Ramos (cell line): ENCODE results near the gene KIF13A.
"Not testable (repeated sequence)": the region's sequence is repeated elsewhere in the genome, so short reads cannot be mapped to it uniquely, and the experiment has no call there.

Experiments used
- in situ Hi-C: fragments of 300-500 bp; cut with MboI; formaldehyde crosslinking; loops from one replicate; pipeline ENCODE4 v1.14.3; 2022; ENCODE audit warnings: low sequenced_read_pairs; ENCODE audit not compliant: unreplicated experiment

Gene KIF13A

DNA sequence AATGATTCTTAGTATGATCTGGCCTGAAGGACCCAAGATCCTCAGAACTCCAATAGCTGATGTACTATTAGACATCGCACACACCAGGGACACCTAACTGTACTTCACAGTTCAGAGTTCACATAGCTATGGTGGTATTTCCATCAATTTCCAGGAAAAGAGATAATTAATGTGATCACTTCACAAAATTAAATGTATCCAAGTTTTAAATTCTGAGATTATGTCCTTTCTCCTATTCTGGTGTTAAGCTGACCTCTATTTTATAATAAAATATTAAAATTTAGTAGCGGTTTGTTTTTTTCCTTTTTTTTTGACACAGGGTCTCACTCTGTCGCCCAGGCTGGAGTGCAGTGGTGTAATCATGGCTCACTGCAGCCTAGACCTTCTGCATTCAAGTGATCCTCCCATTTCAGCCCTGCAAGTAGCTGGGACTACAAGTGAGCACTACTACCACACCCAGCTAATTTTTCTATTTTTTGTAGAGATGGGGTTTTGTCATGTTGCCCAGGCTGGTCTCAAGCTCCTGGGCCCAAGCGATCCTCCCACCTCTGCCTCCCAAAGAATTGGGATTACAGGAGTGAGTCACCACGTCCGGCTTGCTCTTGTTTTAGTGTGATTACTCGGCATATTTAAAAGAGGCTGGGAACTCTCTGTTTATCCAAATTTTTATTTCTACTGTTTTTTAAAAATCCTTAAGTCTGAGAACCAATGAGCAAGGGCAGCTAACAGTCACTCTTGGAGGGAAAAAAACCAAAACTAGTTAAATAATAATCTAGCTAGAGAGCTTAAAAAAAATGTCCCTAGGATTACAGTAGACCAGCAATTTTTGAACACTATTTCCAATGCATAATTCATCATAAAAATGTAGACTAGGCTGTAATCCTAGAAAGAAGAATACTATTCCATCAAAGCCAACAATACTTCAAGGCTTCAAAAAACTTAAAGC lies 16.0 kb downstream of the KIF13A start:
- in situ Hi-C loops = no loop called here

- in situ Hi-C loops = no loop called here
These were observed 18.6 kb downstream of the KIF13A start for GRCh38 chr6:17968876-17969275.

- in situ Hi-C loops = no loop called here
These were observed 19.5 kb downstream of the KIF13A start for GRCh38 chr6:17967668-17968518.

DNA sequence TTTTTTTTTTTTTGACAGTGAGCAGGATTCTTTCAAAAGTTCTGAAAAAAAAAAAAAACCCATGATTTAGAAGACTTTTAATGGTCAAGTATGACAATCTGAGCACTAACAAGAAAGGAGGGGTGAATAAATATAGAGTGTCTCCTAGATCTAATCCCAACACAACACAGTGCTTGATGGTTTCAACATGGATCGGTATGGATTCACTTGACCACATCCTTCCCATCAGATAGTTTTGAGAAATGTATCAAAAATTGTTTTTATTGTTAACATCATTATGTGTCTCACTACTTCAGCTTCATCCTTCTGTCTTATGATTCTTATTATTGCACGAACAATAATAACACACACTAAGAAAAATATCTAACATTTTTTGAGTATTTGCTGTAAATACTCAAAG lies 21.0 kb downstream of the KIF13A start:
- in situ Hi-C loops = no loop called here

DNA sequence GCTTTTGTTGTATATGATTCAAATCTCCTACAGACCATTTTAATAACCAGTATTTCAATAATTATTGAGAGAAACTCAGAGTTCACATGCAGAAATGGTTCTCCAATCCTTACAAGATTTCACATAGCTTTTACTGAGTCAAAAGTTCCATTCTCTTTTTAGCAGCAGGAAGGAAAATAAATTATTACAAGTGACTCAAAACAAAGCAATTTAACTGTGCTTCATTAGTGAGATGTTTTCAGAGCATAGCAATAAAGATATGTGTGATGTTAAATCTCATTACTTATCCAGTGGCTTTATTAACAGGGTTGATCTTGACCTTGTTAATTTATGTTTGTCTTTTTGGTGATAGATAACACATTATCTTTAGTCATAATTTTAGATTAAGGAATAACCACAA lies 22.0 kb downstream of the KIF13A start:
- in situ Hi-C loops = no loop called here

DNA sequence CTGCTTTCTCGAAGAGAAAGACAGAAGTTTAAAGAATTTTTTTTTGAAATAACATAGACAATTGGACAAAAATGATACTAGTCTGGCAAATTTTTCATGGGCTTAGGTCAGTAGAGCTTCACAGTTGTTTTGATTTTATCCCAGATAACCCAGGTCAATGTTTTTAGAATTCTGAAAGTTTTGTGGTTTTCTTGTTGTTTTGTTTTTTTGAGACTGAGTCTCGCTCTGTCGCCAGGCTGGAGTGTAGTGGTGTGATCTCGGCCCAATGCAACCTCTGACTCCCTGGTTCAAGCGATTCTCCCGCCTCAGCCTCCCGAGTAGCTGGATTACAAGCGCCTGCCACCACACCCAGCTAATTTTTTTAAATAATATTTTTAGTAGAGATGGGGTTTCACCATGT lies 22.8 kb downstream of the KIF13A start:
- in situ Hi-C loops = no loop called here

GRCh38 chr6:17962436-17963031 lies 24.9 kb downstream of the KIF13A start:
- in situ Hi-C loops = no loop called here

- in situ Hi-C loops = no loop called here
These were observed 28.1 kb downstream of the KIF13A start for GRCh38 chr6:17959302-17959701.

GRCh38 chr6:17957904-17958620 lies 29.4 kb downstream of the KIF13A start:
- in situ Hi-C loops = no loop called here

- in situ Hi-C loops = no loop called here
These were observed 29.9 kb downstream of the KIF13A start for GRCh38 chr6:17957498-17957897.

DNA sequence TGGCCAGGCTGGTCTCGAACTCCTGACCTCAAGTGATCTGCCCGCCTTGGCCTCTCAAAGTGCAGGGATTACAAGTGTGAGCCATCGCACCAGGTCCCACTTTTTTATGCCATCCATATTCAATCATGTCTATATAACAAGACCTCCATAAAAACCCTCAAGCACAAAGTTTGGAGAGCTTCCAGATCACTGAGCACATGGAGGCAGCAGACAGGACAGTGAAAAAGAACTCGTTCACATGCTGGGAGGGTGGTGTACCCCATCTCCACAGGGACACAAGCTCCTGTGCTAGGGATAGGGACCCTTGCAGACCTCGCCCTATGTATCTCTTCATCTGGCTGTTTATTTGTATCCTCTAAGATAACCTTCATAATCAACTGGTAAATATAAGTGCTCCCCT lies 30.3 kb downstream of the KIF13A start:
- in situ Hi-C loops = no loop called here

DNA sequence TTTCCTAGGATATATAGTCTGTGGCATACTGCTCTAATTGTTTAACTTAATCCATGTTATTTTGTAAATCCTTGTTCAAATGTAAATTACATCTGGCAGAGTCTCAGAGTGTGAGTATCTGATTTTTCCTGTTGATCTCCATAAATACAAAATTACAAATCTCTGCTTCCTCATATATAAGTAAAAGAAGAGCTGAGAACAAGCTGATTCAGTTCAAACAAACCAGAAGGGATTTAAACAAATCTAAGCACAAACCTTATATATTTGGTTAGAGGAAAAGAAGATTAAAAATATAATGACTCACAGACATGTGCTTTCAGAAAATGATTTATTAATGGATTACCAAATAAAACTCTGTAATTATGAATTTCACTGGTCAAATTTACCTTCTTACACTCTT lies 37.3 kb downstream of the KIF13A start:
- in situ Hi-C loops = no loop called here

- in situ Hi-C loops = no loop called here
These were observed 38.3 kb downstream of the KIF13A start for GRCh38 chr6:17949168-17949567.

GRCh38 chr6:17948725-17949124 lies 38.7 kb downstream of the KIF13A start:
- in situ Hi-C loops = no loop called here

DNA sequence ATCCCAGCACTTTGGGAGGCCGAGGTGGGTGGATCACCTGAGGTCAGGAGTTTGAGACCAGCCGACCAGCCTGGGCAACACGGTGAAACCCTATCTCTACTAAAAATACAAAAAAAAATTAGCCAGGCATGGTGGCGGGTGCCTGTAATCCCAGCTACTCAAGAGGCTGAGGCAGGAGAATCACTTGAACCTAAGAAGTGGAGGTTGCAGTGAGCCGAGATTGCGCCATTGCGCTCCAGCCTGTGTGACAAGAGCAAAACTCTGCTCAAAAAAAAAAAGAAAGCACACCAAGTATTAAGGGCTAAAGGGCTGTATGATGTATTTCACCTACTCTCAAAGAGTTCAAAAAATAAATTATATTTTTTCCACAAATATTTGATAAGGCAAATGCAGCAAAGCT lies 39.9 kb downstream of the KIF13A start:
- in situ Hi-C loops = not testable (repeated sequence)

DNA sequence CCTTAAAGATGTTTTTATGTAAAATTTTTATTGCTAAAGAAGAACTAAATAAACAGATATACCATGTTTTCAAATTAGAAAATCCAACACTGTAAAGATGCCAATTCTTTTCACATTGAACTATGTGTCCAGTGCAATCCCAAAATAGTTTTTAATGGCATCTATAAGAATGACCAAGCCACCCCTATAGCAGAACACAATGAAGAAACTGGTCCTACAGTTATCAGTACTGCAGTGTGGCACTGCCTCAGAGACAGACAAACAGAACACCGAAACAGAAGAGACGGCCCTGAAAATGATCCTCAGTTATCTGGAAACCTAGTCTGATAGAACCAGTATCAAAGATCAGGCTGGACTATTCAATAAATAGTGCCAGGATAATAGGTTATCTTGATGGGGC lies 41.9 kb downstream of the KIF13A start:
- in situ Hi-C loops = no loop called here

DNA sequence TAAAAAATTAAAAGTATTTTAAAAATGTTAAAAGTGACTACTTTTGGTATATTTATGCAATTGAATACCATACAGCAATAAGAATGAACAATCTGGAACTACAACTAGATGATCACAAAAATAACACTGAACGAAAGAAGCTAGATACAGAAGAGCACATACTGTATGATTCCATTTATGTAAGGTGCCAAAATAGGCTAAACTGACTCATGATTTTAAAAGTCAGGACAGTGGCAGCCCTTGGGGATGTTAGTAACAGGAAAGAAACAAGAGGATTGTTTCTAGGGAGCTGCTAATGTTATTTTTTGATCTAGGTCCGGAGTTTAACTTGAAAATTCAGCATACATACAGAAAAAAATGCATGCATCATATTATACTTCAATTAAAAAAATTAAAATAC lies 42.3 kb downstream of the KIF13A start:
- in situ Hi-C loops = no loop called here

DNA sequence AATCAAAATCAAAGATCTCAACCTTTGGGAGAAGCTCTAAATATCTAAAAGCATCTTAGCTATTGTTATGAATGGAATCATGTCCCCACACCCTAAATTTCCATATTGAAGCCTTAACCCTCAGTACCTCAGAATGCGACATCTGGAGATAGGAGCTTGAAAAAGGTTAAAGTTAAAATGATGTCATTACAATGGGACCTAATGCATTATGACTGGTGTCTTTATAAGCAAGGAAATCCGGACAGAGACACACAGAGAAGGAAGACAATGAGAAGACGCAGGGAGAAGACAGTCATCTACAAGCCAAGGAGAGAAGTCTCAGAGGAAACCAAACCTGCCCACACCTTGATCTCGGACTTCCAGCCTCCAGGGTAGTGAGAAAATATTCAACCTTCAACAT lies 46.1 kb downstream of the KIF13A start:
- in situ Hi-C loops = no loop called here

- in situ Hi-C loops = no loop called here
These were observed 47.2 kb downstream of the KIF13A start for GRCh38 chr6:17940151-17940792.

DNA sequence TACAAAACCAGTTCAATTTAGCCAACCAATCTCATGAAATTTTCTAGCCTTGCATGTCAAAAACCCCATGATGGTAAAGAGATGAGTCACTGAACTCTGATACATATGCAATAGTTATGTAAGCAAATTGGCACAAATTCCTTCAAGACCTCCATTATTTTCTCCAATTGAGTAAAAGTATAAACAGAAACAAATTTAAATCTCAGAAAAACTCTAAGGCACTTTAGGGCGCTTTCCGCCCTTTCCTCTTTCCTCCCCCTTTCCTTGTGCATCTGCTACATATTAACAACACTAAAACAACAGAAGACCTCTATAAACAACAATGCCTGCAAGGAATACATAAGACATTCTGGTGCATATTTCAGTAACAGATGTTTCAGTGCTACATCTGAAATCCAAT lies 48.5 kb downstream of the KIF13A start:
- in situ Hi-C loops = no loop called here
